ENCODE measurements around the gene ZBTB20. TPM values are rescaled to one million over a fixed set of nuclear protein-coding genes. Genes with fewer than 3 reads are reported as not detected.

Gene ZBTB20
- total RNA-seq, 3 donors from 2014 or later, result 62.9 to 150 (median 109) TPM

DNA sequence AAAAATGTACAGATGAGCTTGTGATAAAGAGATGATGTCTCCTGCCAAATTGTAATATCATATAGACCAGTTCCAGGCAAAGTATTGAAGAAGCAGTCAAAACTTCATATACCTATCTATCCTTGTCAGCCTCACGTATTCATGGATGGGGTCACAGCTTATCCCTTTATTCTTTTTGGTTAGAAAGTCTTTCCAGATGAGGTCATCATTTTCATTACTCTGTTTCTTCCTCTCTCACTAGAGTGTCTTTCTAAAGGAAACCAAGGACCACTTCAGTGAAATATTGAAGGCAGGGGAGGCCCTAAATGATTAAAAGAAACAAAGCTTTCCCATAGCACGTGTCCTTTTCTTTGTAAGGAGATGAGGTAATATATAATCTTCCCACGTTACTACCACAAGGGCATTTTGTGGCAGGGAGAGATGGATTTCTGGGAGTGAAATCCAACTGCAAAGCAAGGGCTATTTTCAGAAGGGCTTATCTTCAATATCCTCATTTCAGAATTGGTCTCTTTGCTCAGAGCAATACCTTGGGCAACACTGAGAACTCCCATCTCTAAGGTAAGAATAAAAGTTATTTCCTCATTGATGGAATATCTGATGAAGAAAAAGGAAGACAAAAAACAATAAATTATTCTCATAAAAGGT is 593.0 kb downstream of the ZBTB20 start:
- Histone ChIP-seq H3K27ac (no peak overlapping the region), H3K4me1 (no peaks in the 10 kb centered on the region), H3K4me3 (no peak overlapping the region), H3K9me3 (no peaks in the 10 kb centered on the region), H3K27me3 (no peaks in the 10 kb centered on the region), H3K36me3 (no peaks in the 10 kb centered on the region)
- DNase-seq (ENCODE audit: low spot score in 2 of 2), result no peak
- intact Hi-C loops (cut with DNase I; ENCODE audit: low total_unique reads), result no loop called here
- TF ChIP-seq, protein P1, sequence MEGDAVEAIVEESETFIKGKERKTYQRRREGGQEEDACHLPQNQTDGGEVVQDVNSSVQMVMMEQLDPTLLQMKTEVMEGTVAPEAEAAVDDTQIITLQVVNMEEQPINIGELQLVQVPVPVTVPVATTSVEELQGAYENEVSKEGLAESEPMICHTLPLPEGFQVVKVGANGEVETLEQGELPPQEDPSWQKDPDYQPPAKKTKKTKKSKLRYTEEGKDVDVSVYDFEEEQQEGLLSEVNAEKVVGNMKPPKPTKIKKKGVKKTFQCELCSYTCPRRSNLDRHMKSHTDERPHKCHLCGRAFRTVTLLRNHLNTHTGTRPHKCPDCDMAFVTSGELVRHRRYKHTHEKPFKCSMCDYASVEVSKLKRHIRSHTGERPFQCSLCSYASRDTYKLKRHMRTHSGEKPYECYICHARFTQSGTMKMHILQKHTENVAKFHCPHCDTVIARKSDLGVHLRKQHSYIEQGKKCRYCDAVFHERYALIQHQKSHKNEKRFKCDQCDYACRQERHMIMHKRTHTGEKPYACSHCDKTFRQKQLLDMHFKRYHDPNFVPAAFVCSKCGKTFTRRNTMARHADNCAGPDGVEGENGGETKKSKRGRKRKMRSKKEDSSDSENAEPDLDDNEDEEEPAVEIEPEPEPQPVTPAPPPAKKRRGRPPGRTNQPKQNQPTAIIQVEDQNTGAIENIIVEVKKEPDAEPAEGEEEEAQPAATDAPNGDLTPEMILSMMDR (IDR thresholded peaks at IDR 0.05), result no peak
- TF ChIP-seq POLR2AphosphoS5 (IDR thresholded peaks at IDR 0.05) (no peak), POLR2A (IDR thresholded peaks at IDR 0.05) (no peak)

- no peaks in the 10 kb centered on the region for H3K36me3 ChIP-seq
- no peaks in the 10 kb centered on the region for H3K9me3 ChIP-seq
- intact Hi-C loops (cut with DNase I; ENCODE audit: low total_unique reads), result no loop called here
- no peak overlapping the region for H3K27ac ChIP-seq
- no peaks in the 10 kb centered on the region for H3K4me1 ChIP-seq
- no peak overlapping the region for H3K4me3 ChIP-seq
- no peaks in the 10 kb centered on the region for H3K27me3 ChIP-seq
- DNase-seq (ENCODE audit: low spot score in 2 of 2), result no peak
- TF ChIP-seq POLR2AphosphoS5 (IDR thresholded peaks at IDR 0.05) (no peak), POLR2A (IDR thresholded peaks at IDR 0.05) (no peak)
- TF ChIP-seq, protein P1 (IDR thresholded peaks at IDR 0.05), result no peak
These were observed 594.6 kb downstream of the ZBTB20 start for GRCh38 chr3:114552527-114552812.

DNA sequence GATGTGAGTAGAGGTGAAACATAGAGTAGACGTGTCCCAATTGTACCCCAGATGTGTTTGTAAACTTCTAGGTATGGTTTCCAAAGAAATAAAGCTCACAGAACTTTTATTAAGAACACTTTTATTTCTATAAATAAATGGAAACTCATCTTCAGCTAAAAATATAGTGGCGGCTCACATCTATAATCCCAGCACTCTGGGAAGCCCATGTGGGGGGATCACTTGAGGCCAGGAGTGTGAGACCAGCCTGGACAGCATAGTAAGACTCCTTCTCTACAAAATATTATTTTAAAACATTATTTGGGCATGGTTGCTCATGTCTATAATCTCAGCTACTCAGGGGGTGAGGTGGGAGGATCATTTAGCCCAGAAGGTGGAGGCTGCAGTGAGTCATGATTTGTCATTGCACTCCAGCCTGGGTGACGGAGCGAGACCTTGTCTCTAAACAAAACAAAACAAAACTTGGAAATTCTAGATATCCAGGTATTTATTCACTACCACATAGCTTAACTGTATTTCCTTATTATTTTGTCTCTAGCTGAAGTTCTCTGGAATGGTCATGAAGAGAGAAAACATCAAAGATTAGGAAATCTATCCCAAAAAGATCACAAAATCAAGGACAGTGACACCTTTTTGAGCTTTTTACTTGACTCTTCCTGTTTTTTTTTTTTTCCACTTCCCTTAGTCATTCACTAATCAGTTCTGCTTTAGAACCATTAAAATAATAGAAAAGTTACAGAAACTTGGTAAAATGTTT is 595.1 kb downstream of the ZBTB20 start:
- Histone ChIP-seq H3K36me3 (no peaks in the 10 kb centered on the region), H3K4me3 (no peak overlapping the region), H3K27ac (no peak overlapping the region), H3K27me3 (no peaks in the 10 kb centered on the region), H3K9me3 (no peaks in the 10 kb centered on the region), H3K4me1 (no peaks in the 10 kb centered on the region)
- intact Hi-C loops (cut with DNase I; ENCODE audit: low total_unique reads), result no loop called here
- no peak for DNase-seq (ENCODE audit: low spot score in 2 of 2)
- TF ChIP-seq POLR2A (IDR thresholded peaks at IDR 0.05) (no peak), POLR2AphosphoS5 (IDR thresholded peaks at IDR 0.05) (no peak)
- TF ChIP-seq, protein P1 (IDR thresholded peaks at IDR 0.05), result no peak

GRCh38 chr3:114550165-114550564 is 596.9 kb downstream of the ZBTB20 start:
- no peak overlapping the region for H3K27ac ChIP-seq
- H3K36me3 ChIP-seq, result no peaks in the 10 kb centered on the region
- no peak overlapping the region for H3K4me3 ChIP-seq
- H3K27me3 ChIP-seq, result no peaks in the 10 kb centered on the region
- TF ChIP-seq POLR2A (IDR thresholded peaks at IDR 0.05) (no peak), POLR2AphosphoS5 (IDR thresholded peaks at IDR 0.05) (no peak)
- TF ChIP-seq, protein P1 (IDR thresholded peaks at IDR 0.05), result no peak
- intact Hi-C loops (cut with DNase I; ENCODE audit: low total_unique reads), result no loop called here
- no peaks in the 10 kb centered on the region for H3K9me3 ChIP-seq
- no peak for DNase-seq (ENCODE audit: low spot score in 2 of 2)
- no peaks in the 10 kb centered on the region for H3K4me1 ChIP-seq

GRCh38 chr3:114545193-114545592 is 601.9 kb downstream of the ZBTB20 start:
- no peak for DNase-seq (ENCODE audit: low spot score in 2 of 2)
- TF ChIP-seq POLR2A (IDR thresholded peaks at IDR 0.05), result no peak
- TF ChIP-seq POLR2AphosphoS5 (IDR thresholded peaks at IDR 0.05), result no peak
- TF ChIP-seq, protein P1 (IDR thresholded peaks at IDR 0.05), result no peak

More at GRCh38 chr3:114545193-114545592, 601.9 kb downstream of the ZBTB20 start:
- Histone ChIP-seq H3K27ac (no peak overlapping the region), H3K4me3 (no peak overlapping the region), H3K27me3 (no peaks in the 10 kb centered on the region), H3K36me3 (no peaks in the 10 kb centered on the region), H3K9me3 (no peaks in the 10 kb centered on the region), H3K4me1 (no peaks in the 10 kb centered on the region)
- intact Hi-C loops (cut with DNase I; ENCODE audit: low total_unique reads), result no loop called here
